ENCODE measurements around the gene KANSL1.
"Not testable (repeated sequence)": the region's sequence is repeated elsewhere in the genome, so short reads cannot be mapped to it uniquely, and the experiment has no call there.

The KANSL1 gene

DNA sequence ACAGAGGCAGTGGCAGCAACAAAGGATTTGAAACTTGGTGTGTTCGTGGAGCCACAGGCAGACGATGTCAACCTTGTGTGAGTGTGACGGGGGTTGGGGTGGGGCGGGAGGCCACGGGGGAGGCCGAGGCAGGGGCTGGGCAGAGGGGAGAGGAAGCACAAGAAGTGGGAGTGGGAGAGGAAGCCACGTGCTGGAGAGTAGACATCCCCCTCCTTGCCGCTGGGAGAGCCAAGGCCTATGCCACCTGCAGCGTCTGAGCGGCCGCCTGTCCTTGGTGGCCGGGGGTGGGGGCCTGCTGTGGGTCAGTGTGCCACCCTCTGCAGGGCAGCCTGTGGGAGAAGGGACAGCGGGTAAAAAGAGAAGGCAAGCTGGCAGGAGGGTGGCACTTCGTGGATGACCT is 168.6 kb downstream of the KANSL1 start:
- DNase-seq (ENCODE audit: low read depth in 2 of 2), result no peak

DNA sequence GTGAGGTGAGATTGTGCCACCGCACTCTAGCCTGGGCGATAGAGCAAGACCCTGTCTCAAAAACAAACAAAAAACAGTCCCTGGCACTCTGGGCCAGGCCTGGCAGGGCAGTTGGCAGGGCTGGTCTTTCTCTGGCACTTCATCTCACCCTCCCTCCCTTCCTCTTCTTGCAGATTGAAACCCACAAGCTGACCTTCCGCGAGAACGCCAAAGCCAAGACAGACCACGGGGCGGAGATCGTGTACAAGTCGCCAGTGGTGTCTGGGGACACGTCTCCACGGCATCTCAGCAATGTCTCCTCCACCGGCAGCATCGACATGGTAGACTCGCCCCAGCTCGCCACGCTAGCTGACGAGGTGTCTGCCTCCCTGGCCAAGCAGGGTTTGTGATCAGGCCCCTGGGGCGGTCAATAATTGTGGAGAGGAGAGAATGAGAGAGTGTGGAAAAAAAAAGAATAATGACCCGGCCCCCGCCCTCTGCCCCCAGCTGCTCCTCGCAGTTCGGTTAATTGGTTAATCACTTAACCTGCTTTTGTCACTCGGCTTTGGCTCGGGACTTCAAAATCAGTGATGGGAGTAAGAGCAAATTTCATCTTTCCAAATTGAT is 169.3 kb downstream of the KANSL1 start:
- no peak for DNase-seq (ENCODE audit: low read depth in 2 of 2)

DNA sequence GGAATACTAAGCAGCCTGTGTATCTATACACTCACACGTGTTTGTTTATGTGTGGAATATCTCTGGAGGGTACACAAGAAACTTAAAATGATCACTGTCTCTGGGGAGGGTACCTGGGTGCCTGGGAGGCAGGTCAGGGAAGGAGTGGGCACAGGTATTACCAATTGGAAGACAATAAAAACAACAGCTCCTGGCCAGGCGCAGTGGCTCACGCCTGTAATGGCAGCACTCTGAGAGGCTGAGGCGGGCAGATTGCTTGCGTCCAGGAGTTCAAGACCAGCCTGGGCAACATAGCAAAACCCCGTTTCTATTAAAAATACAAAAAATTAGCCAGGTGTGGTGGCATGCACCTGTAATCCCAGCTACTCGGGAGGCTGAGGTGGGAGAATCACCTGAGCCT is 169.9 kb downstream of the KANSL1 start:
- not testable (repeated sequence) for DNase-seq (ENCODE audit: low read depth in 2 of 2)

DNA sequence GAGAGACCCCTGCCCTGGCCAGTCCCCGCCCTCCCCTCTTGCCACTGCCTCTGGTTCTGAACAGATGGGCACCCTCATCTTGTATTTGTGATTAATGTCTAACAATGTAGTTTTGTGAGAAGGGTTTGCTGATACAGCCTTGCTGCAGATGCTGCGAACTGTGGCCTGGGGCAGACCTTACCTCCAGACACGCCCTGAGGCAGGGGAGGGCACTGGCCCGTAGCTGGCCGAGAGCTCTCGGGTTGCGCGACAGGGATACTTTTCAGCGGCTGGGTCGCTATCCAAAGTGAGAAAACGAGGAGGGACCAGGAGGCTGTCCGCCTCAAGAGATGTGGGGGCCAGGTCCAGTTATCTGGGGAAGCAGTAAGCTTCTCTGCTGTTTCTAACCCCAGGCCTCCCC is 172.2 kb downstream of the KANSL1 start:
- DNase-seq (ENCODE audit: low read depth in 2 of 2), result no peak

DNA sequence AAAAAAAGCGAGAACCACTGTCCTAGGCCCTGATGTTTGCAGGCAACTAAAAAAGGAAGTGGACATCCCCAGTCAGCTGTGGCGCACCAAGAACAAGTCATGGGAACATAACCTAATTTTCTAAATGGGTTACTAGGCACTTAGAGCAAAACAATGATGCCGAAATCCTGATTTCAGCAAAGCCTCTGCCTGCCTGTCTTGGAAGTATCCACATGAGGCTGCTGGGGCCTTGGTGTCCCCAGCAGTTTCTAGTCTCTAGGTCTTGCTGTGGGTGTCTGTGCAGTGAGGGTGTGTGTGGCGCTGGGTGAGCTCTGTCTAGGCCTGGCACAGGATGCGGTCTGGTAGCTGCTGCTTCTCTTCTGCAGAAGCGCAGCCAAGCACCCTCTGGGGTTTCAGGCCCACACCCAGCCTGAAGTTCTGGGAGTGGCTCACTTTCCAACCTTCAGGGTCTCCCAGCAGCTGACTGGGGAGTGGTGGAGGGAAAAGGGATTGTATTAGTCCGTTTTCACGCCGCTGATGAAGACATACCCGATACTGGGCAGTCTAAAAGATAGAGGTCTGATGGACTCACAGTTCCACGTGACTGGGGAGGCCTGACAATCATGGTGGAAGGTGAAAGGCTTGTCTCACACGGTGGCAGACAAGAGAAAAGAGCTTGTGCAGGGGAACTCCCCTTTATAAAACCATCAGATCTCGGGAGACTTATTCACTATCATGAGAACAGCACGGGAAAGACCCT is 173.0 kb downstream of the KANSL1 start:
- no peak for DNase-seq (ENCODE audit: low read depth in 2 of 2)

DNA sequence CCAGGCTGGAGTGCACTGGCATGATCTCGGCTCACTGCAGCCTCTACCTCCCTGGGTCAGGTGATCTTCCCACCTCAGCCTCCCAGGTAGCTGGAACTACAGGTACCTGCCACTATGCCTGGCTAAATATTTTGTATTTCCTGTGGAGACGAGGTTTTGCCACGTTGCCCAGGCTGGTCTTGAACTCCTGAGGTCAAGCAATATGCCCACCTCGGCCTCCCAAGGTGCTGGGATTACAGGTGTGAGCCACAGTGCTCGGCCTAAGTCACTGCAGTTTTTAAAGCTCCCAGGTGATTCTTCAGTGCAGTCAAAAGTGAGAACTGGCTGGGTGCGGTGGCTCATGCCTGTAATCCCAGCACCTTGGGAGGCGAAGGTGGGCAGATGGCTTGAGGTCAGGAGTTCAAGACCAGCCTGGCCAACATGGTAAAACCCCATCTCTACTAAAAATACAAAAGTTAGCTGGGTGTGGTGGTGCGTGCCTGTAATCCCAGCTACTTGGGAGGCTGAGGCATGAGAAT is 173.8 kb downstream of the KANSL1 start:
- not testable (repeated sequence) for DNase-seq (ENCODE audit: low read depth in 2 of 2)

DNA sequence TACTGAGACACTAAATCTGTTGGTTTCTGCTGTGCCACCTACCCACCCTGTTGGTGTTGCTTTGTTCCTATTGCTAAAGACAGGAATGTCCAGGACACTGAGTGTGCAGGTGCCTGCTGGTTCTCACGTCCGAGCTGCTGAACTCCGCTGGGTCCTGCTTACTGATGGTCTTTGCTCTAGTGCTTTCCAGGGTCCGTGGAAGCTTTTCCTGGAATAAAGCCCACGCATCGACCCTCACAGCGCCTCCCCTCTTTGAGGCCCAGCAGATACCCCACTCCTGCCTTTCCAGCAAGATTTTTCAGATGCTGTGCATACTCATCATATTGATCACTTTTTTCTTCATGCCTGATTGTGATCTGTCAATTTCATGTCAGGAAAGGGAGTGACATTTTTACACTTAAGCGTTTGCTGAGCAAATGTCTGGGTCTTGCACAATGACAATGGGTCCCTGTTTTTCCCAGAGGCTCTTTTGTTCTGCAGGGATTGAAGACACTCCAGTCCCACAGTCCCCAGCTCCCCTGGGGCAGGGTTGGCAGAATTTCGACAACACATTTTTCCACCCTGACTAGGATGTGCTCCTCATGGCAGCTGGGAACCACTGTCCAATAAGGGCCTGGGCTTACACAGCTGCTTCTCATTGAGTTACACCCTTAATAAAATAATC is 179.6 kb downstream of the KANSL1 start:
- peak; percentile 23 to 29 for DNase-seq (ENCODE audit: low read depth in 2 of 2)

DNA sequence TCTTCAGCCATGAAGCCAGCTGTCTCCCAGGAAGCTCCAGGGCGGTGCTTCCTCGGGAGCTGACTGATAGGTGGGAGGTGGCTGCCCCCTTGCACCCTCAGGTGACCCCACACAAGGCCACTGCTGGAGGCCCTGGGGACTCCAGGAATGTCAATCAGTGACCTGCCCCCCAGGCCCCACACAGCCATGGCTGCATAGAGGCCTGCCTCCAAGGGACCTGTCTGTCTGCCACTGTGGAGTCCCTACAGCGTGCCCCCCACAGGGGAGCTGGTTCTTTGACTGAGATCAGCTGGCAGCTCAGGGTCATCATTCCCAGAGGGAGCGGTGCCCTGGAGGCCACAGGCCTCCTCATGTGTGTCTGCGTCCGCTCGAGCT is 180.1 kb downstream of the KANSL1 start:
- no peak for DNase-seq (ENCODE audit: low read depth in 2 of 2)

DNA sequence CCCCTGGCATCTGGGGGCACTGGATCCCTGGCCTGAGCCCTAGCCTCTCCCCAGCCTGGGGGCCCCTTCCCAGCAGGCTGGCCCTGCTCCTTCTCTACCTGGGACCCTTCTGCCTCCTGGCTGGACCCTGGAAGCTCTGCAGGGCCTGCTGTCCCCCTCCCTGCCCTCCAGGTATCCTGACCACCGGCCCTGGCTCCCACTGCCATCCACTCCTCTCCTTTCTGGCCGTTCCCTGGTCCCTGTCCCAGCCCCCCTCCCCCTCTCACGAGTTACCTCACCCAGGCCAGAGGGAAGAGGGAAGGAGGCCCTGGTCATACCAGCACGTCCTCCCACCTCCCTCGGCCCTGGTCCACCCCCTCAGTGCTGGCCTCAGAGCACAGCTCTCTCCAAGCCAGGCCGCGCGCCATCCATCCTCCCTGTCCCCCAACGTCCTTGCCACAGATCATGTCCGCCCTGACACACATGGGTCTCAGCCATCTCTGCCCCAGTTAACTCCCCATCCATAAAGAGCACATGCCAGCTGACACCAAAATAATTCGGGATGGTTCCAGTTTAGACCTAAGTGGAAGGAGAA is 180.6 kb downstream of the KANSL1 start:
- DNase-seq (ENCODE audit: low read depth in 2 of 2), result no peak

DNA sequence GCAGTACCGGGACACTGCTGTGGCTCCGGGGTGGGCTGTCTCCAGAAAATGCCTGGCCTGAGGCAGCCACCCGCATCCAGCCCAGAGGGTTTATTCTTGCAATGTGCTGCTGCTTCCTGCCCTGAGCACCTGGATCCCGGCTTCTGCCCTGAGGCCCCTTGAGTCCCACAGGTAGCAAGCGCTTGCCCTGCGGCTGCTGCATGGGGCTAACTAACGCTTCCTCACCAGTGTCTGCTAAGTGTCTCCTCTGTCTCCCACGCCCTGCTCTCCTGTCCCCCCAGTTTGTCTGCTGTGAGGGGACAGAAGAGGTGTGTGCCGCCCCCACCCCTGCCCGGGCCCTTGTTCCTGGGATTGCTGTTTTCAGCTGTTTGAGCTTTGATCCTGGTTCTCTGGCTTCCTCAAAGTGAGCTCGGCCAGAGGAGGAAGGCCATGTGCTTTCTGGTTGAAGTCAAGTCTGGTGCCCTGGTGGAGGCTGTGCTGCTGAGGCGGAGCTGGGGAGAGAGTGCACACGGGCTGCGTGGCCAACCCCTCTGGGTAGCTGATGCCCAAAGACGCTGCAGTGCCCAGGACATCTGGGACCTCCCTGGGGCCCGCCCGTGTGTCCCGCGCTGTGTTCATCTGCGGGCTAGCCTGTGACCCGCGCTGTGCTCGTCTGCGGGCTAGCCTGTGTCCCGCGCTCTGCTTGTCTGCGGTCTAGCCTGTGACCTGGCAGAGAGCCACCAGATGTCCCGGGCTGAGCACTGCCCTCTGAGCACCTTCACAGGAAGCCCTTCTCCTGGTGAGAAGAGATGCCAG is 181.3 kb downstream of the KANSL1 start:
- no peak for DNase-seq (ENCODE audit: low read depth in 2 of 2)

DNA sequence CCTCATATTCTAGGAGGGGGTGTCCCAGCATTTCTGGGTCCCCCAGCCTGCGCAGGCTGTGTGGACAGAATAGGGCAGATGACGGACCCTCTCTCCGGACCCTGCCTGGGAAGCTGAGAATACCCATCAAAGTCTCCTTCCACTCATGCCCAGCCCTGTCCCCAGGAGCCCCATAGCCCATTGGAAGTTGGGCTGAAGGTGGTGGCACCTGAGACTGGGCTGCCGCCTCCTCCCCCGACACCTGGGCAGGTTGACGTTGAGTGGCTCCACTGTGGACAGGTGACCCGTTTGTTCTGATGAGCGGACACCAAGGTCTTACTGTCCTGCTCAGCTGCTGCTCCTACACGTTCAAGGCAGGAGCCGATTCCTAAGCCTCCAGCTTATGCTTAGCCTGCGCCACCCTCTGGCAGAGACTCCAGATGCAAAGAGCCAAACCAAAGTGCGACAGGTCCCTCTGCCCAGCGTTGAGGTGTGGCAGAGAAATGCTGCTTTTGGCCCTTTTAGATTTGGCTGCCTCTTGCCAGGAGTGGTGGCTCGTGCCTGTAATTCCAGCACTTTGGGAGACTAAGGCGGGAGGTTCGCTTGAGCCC is 182.5 kb downstream of the KANSL1 start:
- no peak for DNase-seq (ENCODE audit: low read depth in 2 of 2)

DNA sequence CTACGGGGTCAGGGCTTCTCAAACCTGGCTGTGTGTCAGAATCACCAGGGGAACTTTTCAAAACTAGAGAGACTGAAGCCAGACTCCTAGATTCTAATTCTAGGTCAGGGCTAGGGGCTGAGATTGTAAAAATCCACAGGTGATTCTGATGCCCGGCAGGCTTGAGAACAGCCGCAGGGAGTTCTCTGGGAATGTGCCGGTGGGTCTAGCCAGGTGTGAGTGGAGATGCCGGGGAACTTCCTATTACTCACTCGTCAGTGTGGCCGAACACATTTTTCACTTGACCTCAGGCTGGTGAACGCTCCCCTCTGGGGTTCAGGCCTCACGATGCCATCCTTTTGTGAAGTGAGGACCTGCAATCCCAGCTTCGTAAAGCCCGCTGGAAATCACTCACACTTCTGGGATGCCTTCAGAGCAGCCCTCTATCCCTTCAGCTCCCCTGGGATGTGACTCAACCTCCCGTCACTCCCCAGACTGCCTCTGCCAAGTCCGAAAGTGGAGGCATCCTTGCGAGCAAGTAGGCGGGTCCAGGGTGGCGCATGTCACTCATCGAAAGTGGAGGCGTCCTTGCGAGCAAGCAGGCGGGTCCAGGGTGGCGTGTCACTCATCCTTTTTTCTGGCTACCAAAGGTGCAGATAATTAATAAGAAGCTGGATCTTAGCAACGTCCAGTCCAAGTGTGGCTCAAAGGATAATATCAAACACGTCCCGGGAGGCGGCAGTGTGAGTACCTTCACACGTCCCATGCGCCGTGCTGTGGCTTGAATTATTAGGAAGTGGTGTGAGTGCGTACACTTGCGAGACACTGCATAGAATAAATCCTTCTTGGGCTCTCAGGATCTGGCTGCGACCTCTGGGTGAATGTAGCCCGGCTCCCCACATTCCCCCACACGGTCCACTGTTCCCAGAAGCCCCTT is 183.3 kb downstream of the KANSL1 start:
- DNase-seq (ENCODE audit: low read depth in 2 of 2), result no peak

DNA sequence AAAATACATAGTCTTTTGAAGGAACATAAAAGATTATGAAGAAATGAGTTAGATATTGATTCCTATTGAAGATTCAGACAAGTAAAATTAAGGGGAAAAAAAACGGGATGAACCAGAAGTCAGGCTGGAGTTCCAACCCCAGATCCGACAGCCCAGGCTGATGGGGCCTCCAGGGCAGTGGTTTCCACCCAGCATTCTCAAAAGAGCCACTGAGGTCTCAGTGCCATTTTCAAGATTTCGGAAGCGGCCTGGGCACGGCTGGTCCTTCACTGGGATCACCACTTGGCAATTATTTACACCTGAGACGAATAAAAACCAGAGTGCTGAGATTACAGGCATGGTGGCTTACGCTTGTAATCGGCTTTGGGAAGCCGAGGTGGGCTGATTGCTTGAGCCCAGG is 184.6 kb downstream of the KANSL1 start:
- DNase-seq (ENCODE audit: low read depth in 2 of 2), result no peak

DNA sequence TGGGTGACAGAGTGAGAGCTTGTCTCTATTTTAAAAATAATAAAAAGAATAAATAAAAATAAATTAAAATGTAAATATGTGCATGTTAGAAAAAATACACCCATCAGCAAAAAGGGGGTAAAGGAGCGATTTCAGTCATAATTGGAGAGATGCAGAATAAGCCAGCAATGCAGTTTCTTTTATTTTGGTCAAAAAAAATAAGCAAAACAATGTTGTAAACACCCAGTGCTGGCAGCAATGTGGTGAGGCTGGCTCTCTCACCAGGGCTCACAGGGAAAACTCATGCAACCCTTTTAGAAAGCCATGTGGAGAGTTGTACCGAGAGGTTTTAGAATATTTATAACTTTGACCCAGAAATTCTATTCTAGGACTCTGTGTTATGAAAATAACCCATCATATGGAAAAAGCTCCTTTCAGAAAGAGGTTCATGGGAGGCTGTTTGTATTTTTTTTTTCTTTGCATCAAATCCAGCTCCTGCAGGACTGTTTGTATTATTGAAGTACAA is 185.7 kb downstream of the KANSL1 start:
- no peak for DNase-seq (ENCODE audit: low read depth in 2 of 2)

DNA sequence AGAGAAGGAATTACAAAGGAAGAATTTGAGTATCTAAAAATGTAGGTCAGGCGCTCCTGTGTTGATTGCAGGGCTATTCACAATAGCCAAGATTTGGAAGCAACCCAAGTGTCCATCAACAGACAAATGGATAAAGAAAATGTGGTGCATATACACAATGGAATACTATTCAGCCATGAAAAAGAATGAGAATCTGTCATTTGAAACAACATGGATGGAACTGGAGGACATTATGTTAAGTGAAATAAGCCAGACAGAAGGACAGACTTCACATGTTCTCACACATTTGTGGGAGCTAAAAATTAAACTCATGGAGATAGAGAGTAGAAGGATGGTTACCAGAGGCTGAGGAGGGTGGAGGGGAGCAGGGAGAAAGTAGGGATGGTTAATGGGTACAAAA is 187.1 kb downstream of the KANSL1 start:
- not testable (repeated sequence) for DNase-seq (ENCODE audit: low read depth in 2 of 2)

DNA sequence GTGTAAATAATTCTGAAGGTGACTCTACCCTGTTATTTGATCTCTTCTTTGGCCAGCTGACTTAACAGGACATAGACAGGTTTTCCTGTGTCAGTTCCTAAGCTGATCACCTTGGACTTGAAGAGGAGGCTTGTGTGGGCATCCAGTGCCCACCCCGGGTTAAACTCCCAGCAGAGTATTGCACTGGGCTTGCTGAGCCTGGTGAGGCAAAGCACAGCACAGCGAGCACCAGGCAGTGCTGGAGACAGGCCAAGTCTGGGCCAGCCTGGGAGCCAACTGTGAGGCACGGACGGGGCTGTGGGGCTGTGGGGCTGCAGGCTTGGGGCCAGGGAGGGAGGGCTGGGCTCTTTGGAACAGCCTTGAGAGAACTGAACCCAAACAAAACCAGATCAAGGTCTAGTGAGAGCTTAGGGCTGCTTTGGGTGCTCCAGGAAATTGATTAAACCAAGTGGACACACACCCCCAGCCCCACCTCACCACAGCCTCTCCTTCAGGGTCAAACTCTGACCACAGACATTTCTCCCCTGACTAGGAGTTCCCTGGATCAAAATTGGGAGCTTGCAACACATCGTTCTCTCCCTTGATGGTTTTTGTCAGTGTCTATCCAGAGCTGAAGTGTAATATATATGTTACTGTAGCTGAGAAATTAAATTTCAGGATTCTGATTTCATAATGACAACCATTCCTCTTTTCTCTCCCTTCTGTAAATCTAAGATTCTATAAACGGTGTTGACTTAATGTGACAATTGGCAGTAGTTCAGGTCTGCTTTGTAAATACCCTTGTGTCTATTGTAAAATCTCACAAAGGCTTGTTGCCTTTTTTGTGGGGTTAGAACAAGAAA is 189.1 kb downstream of the KANSL1 start:
- DNase-seq (ENCODE audit: low read depth in 2 of 2), result no peak

DNA sequence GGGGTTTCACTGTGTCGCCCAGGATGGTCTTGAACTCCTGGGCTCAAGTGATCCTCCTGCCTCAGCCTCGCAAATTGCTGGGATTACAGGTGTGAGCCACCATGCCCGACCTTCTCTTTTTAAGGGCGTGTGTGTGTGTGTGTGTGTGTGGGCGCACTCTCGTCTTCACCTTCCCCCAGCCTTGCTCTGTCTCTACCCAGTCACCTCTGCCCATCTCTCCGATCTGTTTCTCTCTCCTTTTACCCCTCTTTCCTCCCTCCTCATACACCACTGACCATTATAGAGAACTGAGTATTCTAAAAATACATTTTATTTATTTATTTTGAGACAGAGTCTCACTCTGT is 190.3 kb downstream of the KANSL1 start:
- DNase-seq (ENCODE audit: low read depth in 2 of 2), result no peak

DNA sequence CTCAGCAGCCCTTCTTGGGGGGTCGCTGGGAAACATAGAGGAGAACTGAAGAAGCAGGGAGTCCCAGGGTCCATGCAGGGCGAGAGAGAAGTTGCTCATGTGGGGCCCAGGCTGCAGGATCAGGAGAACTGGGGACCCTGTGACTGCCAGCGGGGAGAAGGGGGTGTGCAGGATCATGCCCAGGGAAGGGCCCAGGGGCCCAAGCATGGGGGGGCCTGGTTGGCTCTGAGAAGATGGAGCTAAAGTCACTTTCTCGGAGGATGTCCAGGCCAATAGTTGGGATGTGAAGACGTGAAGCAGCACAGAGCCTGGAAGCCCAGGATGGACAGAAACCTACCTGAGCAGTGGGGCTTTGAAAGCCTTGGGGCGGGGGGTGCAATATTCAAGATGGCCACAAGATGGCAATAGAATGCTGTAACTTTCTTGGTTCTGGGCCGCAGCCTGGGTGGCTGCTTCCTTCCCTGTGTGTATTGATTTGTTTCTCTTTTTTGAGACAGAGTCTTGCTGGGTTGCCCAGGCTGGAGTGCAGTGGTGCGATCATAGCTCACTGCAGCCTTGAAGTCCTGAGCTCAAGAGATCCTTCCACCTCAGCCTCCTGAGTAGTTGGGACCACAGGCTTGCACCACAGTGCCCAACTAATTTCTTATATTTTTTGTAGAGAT is 190.8 kb downstream of the KANSL1 start:
- peak; percentile 19 to 25 for DNase-seq (ENCODE audit: low read depth in 2 of 2)
